22Rv1 (cell line): ENCODE results near the gene NRXN2.
"Not testable (repeated sequence)": the region's sequence is repeated elsewhere in the genome, so short reads cannot be mapped to it uniquely, and the experiment has no call there.

Source experiments
- H3K27ac ChIP-seq: fragments of 450-650 bp; 2 replicates; pipeline ENCODE4 v1.5.1; 2017
- ZFX ChIP-seq: fragments of 450-650 bp; IDR thresholded peaks from 2 replicates; pipeline ENCODE4 v1.6.1; 2017; ENCODE audit warnings: antibody characterized with exemption, borderline replicate concordance
- TF ChIP-seq, protein P1 (sequence below): fragments of 450-650 bp; IDR thresholded peaks from 2 replicates; pipeline ENCODE4 v1.5.1; 2017; ENCODE audit warnings: mild to moderate bottlenecking

NRXN2 gene

DNA sequence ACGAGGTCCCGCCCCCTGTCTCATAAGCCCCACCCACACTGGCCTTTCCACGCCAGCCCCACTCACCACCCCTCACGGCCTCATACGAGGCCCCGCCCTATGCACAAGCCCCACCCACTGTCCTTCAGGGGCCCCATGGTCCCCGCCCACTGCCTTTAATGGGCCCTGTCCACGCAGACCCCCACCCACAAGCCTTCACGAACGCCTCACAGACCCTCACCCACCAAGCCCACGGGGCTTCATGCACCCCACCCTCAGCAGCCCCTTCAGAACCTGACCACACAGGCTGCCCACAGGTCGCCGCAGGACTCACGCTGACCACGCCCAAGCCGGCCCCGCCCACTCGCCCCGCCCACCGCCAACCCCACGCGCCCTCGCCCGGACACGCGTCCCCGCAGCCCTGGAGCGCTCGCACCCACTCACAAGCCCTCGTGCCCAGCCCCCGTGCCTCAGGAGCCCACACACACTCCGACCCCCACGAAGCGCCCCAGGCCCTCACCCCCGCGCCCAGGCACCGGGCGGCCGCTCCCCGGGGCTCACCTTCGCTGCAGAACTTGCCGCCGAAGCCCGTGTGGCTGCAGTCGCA, 10.5 kb downstream of the NRXN2 start:
- TF ChIP-seq ZFX: no peak
- TF ChIP-seq, protein P1, sequence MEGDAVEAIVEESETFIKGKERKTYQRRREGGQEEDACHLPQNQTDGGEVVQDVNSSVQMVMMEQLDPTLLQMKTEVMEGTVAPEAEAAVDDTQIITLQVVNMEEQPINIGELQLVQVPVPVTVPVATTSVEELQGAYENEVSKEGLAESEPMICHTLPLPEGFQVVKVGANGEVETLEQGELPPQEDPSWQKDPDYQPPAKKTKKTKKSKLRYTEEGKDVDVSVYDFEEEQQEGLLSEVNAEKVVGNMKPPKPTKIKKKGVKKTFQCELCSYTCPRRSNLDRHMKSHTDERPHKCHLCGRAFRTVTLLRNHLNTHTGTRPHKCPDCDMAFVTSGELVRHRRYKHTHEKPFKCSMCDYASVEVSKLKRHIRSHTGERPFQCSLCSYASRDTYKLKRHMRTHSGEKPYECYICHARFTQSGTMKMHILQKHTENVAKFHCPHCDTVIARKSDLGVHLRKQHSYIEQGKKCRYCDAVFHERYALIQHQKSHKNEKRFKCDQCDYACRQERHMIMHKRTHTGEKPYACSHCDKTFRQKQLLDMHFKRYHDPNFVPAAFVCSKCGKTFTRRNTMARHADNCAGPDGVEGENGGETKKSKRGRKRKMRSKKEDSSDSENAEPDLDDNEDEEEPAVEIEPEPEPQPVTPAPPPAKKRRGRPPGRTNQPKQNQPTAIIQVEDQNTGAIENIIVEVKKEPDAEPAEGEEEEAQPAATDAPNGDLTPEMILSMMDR: no peak
- H3K27ac ChIP-seq: no peak overlapping the region

DNA sequence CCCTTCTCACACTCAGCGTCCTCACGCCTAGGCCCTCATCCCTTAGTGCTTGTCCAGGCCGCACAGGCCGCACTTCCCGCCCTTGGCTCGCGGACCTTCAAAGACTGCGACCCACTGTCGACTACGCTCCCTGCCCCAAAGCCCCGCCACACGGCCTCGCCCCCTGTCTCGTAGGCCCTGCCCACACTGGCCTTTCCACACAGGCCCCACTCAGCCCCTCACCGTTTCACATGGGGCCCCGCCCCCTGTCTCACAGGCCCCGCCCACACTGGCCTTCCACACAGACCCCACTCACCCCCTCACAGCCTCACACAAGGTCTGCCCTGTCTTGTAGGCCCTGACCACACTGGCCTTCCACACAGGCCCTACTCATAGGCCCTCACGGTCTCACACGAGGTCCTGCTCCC, 11.0 kb downstream of the NRXN2 start:
- TF ChIP-seq ZFX: no peak
- TF ChIP-seq, protein P1: no peak
- H3K27ac ChIP-seq: no peak overlapping the region

GRCh38 chr11:64711138-64711955, 11.7 kb downstream of the NRXN2 start:
- H3K27ac ChIP-seq: no peak overlapping the region
- TF ChIP-seq ZFX: no peak
- TF ChIP-seq, protein P1: no peak

GRCh38 chr11:64710418-64711137, 12.4 kb downstream of the NRXN2 start:
- no peak for TF ChIP-seq ZFX
- TF ChIP-seq, protein P1: no peak
- no peak overlapping the region for H3K27ac ChIP-seq

- no peak overlapping the region for H3K27ac ChIP-seq
- TF ChIP-seq ZFX: no peak
- TF ChIP-seq, protein P1: no peak
These were observed 17.5 kb downstream of the NRXN2 start for GRCh38 chr11:64705501-64705900.

DNA sequence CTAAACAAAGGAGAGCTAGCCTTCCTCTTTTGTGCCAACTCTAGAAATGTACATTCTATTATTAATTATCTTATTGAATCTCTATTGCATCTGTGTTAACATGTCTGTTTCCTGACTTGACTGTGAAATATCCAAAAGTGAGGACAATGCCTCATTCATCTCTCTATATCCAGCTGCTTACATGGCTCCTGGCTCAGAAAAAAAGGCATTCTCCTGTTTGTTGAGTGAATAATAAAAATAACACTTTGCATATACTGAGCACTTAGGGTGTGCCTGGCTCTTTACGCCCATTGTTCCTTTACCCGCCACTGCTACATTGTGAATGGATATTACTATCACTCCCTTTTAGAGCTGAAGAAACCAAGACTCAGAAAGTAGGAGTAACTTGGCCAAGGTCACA, 19.9 kb downstream of the NRXN2 start:
- TF ChIP-seq, protein P1: no peak
- no peak for TF ChIP-seq ZFX
- H3K27ac ChIP-seq: no peak overlapping the region

- H3K27ac ChIP-seq: not testable (repeated sequence)
These were observed 21.0 kb downstream of the NRXN2 start for GRCh38 chr11:64701956-64702355.
